H1 (cell line): ENCODE data around the gene HOXA10. TPM values are rescaled to one million over a fixed set of nuclear protein-coding genes. Genes with fewer than 3 reads are reported as not detected.

Experiments
- CTCF ChIA-PET: fragments of 300-600 bp; sonication (Branson Sonifier 250); formaldehyde crosslinking; loops from one replicate; lab custom pipeline; 2021; ENCODE audit not compliant: partially characterized antibody; lab: Charles Lee
- POLR2A ChIA-PET: fragments of 300-600 bp; sonication (Branson Sonifier 250); formaldehyde crosslinking; loops from one replicate; lab custom pipeline; 2021; ENCODE audit warnings: inconsistent platforms; ENCODE audit not compliant: partially characterized antibody; lab: Charles Lee
- DNase-seq, 2 experiments: peaks; one replicate each; pipeline versions ENCODE4 v3.0.0 to v3.0.0-alpha.2; 2010 to 2022; ENCODE audit warnings: low spot score in 2 of 2, low read depth in 1 of 2, mixed read lengths in 1 of 2
- FAIRE-seq: peaks from 2 replicates; lab custom pipeline; 2011; peaks lifted over from hg19 to GRCh38; lab: Jason Lieb, UNC
- H2AFZ ChIP-seq: 2 replicates; pipeline ENCODE4 v1.8.1; 2012; ENCODE audit warnings: low read length, inconsistent platforms
- H2AK5ac ChIP-seq: 2 replicates; pipeline ENCODE4 v1.6.1; 2013; ENCODE audit warnings: low read depth, low read length
- H2BK120ac ChIP-seq: replicated peaks from 2 replicates; pipeline ENCODE3; 2013; ENCODE audit warnings: low read depth, low read length, inconsistent platforms
- H2BK12ac ChIP-seq: 2 replicates; pipeline ENCODE4 v1.6.1; 2013; ENCODE audit warnings: low read depth, low read length
- H2BK15ac ChIP-seq: 2 replicates; pipeline ENCODE4 v1.6.1; 2013; ENCODE audit warnings: low read length
- H2BK20ac ChIP-seq: 2 replicates; pipeline ENCODE4 v1.6.1; 2013; ENCODE audit warnings: low read length
- H2BK5ac ChIP-seq: 2 replicates; pipeline ENCODE4 v1.6.1; 2013; ENCODE audit warnings: low read depth, low read length
- H3K14ac ChIP-seq: 2 replicates; pipeline ENCODE4 v1.6.1; 2013; ENCODE audit warnings: inconsistent platforms; ENCODE audit not compliant: insufficient read length
- H3K18ac ChIP-seq: 2 replicates; pipeline ENCODE4 v1.6.1; 2013; ENCODE audit warnings: low read length; ENCODE audit errors: extremely low read depth
- H3K23ac ChIP-seq: 2 replicates; pipeline ENCODE4 v1.6.1; 2013; ENCODE audit warnings: inconsistent platforms; ENCODE audit not compliant: insufficient read length
- H3K23me2 ChIP-seq: 2 replicates; pipeline ENCODE4 v1.6.1; 2013; ENCODE audit warnings: low read depth, low read length
- H3K27ac ChIP-seq: 2 replicates; pipeline ENCODE4 v1.6.1; 2011; ENCODE audit warnings: low read depth, low read length, inconsistent platforms
- H3K27me3 ChIP-seq, 4 experiments: replicated peaks in 1 of 4; 1 replicate in 1 of 4; 2 replicates in 3 of 4; pipeline versions ENCODE4 v1.6.1 to v1.8.1; 2011 to 2013; ENCODE audit warnings: low read length in 3 of 4, mild to moderate bottlenecking in 3 of 4, inconsistent platforms in 2 of 4, mixed read lengths in 2 of 4, moderate library complexity in 1 of 4; ENCODE audit not compliant: control insufficient read depth in 3 of 4, insufficient read depth in 3 of 4; ENCODE audit errors: extremely low read depth in 1 of 4
- H3K36me3 ChIP-seq, 4 experiments: 2 replicates each; pipeline versions ENCODE4 v1.6.1 to v1.8.1; 2011 to 2013; ENCODE audit warnings: mild to moderate bottlenecking in 4 of 4, low read length in 3 of 4, moderate library complexity in 2 of 4, control low read depth in 1 of 4, inconsistent platforms in 1 of 4; ENCODE audit not compliant: insufficient read depth in 4 of 4, control insufficient read depth in 2 of 4
- H3K4ac ChIP-seq: replicated peaks from 2 replicates; pipeline ENCODE3; 2013; ENCODE audit warnings: low read length, low read depth, mixed read lengths, inconsistent platforms; ENCODE audit not compliant: insufficient read length
- H3K4me1 ChIP-seq, 4 experiments: replicated peaks in 1 of 4; 1 replicate in 1 of 4; 2 replicates in 3 of 4; pipeline versions ENCODE4 v1.6.1 to v1.8.1; 2011 to 2013; ENCODE audit warnings: low read length in 3 of 4, inconsistent platforms in 2 of 4, mixed read lengths in 1 of 4; ENCODE audit not compliant: insufficient read depth in 4 of 4, control insufficient read depth in 3 of 4
- H3K4me2 ChIP-seq, 2 experiments: 2 replicates each; pipeline versions ENCODE4 v1.6.1 to v1.8.1; 2011 to 2013; ENCODE audit warnings: low read depth in 2 of 2, low read length in 2 of 2, control low read depth in 1 of 2, inconsistent platforms in 1 of 2, mild to moderate bottlenecking in 1 of 2; ENCODE audit not compliant: insufficient read depth in 1 of 2
- H3K4me3 ChIP-seq, 4 experiments: fragments of 200-600, 300-600 bp in 1 of 4; sonication (generic), shearing (Covaris generic), sonication (Bioruptor Twin) in 1 of 4; 2 replicates each; pipeline versions ENCODE4 v1.5.1 to v1.8.1; 2011 to 2016; ENCODE audit warnings: low read length in 4 of 4, low read depth in 3 of 4, control low read depth in 2 of 4, inconsistent platforms in 2 of 4, mild to moderate bottlenecking in 2 of 4, mixed read lengths in 1 of 4, moderate library complexity in 1 of 4; ENCODE audit not compliant: insufficient read depth in 2 of 4; ENCODE audit errors: extremely low read depth in 1 of 4
- H3K56ac ChIP-seq: replicated peaks from 2 replicates; pipeline ENCODE3; 2013; ENCODE audit warnings: low read depth, mild to moderate bottlenecking, mixed read lengths, low read length, inconsistent platforms; ENCODE audit not compliant: insufficient read length
- H3K79me1 ChIP-seq: 2 replicates; pipeline ENCODE4 v1.6.1; 2013; ENCODE audit warnings: low read depth, low read length, control low read depth
- H3K79me2 ChIP-seq, 2 experiments: 2 replicates each; pipeline versions ENCODE4 v1.6.1 to v1.8.1; 2012 to 2013; ENCODE audit warnings: low read length in 2 of 2, mild to moderate bottlenecking in 2 of 2, inconsistent platforms in 1 of 2; ENCODE audit not compliant: insufficient read depth in 2 of 2, control insufficient read depth in 1 of 2
- H3K9ac ChIP-seq, 4 experiments: replicated peaks in 1 of 4; 1 replicate in 1 of 4; 2 replicates in 3 of 4; pipeline versions ENCODE4 v1.6.1 to v1.8.1; 2011 to 2013; ENCODE audit warnings: low read depth in 3 of 4, low read length in 3 of 4, control low read depth in 2 of 4, mild to moderate bottlenecking in 2 of 4, moderate library complexity in 2 of 4, inconsistent platforms in 1 of 4; ENCODE audit errors: extremely low read depth in 1 of 4
- H3K9me3 ChIP-seq, 2 experiments: 2 replicates each; pipeline versions ENCODE4 v1.6.1 to v1.8.1; 2012 to 2013; ENCODE audit warnings: mild to moderate bottlenecking in 2 of 2, moderate library complexity in 2 of 2, control low read depth in 1 of 2, inconsistent platforms in 1 of 2, low read depth in 1 of 2, low read length in 1 of 2, mixed read lengths in 1 of 2; ENCODE audit not compliant: insufficient read depth in 2 of 2
- H4K20me1 ChIP-seq, 2 experiments: replicated peaks in 1 of 2; 2 replicates each; pipeline versions ENCODE3 to v1.8.1; 2011 to 2013; ENCODE audit warnings: inconsistent platforms in 2 of 2, low read length in 2 of 2, mild to moderate bottlenecking in 1 of 2; ENCODE audit not compliant: insufficient read depth in 2 of 2, control insufficient read depth in 1 of 2
- H4K5ac ChIP-seq: 2 replicates; pipeline ENCODE4 v1.6.1; 2013; ENCODE audit warnings: low read length, low read depth, mixed read lengths, inconsistent platforms; ENCODE audit not compliant: insufficient read length
- H4K8ac ChIP-seq: 2 replicates; pipeline ENCODE4 v1.8.0; 2013; ENCODE audit warnings: mild to moderate bottlenecking, moderate library complexity, low read length, inconsistent platforms; ENCODE audit not compliant: insufficient read depth; ENCODE audit errors: extremely low read depth
- H4K91ac ChIP-seq: replicated peaks from 2 replicates; pipeline ENCODE3; 2013; ENCODE audit warnings: low read length, mixed read lengths, inconsistent platforms; ENCODE audit not compliant: insufficient read length
- BCL11A ChIP-seq, 2 experiments: IDR thresholded peaks; one replicate each; pipeline ENCODE4 v1.6.1; 2011; ENCODE audit warnings: low read depth in 2 of 2, low read length in 2 of 2, mild to moderate bottlenecking in 2 of 2
- BRCA1 ChIP-seq: IDR thresholded peaks from 2 replicates; pipeline ENCODE4 v1.6.1; 2012; ENCODE audit warnings: low read depth, low read length, improper control_type of control experiment
- CREB1 ChIP-seq: IDR thresholded peaks from 2 replicates; pipeline ENCODE4 v1.6.1; 2012; ENCODE audit warnings: inconsistent platforms
- CTBP2 ChIP-seq: IDR thresholded peaks from 2 replicates; pipeline ENCODE4 v1.7.0; 2011; ENCODE audit warnings: borderline replicate concordance, mild to moderate bottlenecking, moderate library complexity, mixed read lengths, low read length; ENCODE audit not compliant: insufficient read depth, insufficient read length
- POLR2A ChIP-seq, 2 experiments: IDR thresholded peaks; 1 replicate in 1 of 2; 2 replicates in 1 of 2; pipeline ENCODE4 v1.6.1; 2011; ENCODE audit warnings: low read depth in 2 of 2, low read length in 2 of 2, mild to moderate bottlenecking in 2 of 2; ENCODE audit errors: control extremely low read depth in 1 of 2
- RAD21 ChIP-seq, 2 experiments: IDR thresholded peaks in 1 of 2; conservative IDR thresholded peaks in 1 of 2; 2 replicates each; pipeline ENCODE4 v1.6.1; 2011; ENCODE audit warnings: low read depth in 2 of 2, low read length in 2 of 2, improper control_type of control experiment in 1 of 2, inconsistent platforms in 1 of 2, mild to moderate bottlenecking in 1 of 2, moderate library complexity in 1 of 2
- RBBP5 ChIP-seq: IDR thresholded peaks from 2 replicates; pipeline ENCODE4 v1.7.1; 2012; ENCODE audit warnings: low read depth, mild to moderate bottlenecking, inconsistent platforms, low read length, moderate library complexity, borderline replicate concordance
- SIX5 ChIP-seq: IDR thresholded peaks from 2 replicates; pipeline ENCODE4 v1.6.1; 2011; ENCODE audit warnings: mild to moderate bottlenecking, low read depth, low read length
- SP4 ChIP-seq: IDR thresholded peaks from 2 replicates; pipeline ENCODE4 v1.6.1; 2012; ENCODE audit warnings: low read length, inconsistent platforms
- SUZ12 ChIP-seq: fragments of 200-600 bp; sonication (generic); IDR thresholded peaks from 2 replicates; pipeline ENCODE4 v1.6.1; 2012; ENCODE audit warnings: mild to moderate bottlenecking, inconsistent platforms, low read length, moderate library complexity, mixed read lengths
- WGBS, 2 experiments: shearing (Covaris generic) in 1 of 2; methylation state at CpG; one replicate each; pipeline versions ENCODE4 v1.1.6 to v1.1.7; 2013 to 2015; ENCODE audit warnings: low lambda C conversion rate in 2 of 2, mixed read lengths in 2 of 2, inconsistent platforms in 1 of 2, low coverage in 1 of 2, missing lambda C conversion rate in 1 of 2; ENCODE audit not compliant: insufficient replicate concordance in 2 of 2, insufficient coverage in 1 of 2, insufficient read length in 1 of 2; ENCODE audit errors: extremely low coverage in 1 of 2, missing lambda C conversion rate in 1 of 2; 5-methylcytosine and 5-hydroxymethylcytosine counted together
- polyA plus RNA-seq, 7 experiments: library from polyadenylated mRNA; depleted of rRNA in 3 of 7; stranded (reverse) in 5 of 7; unstranded in 2 of 7; fragments of >200 nt in 5 of 7; fragments of 200-250 nt in 2 of 7; gene quantifications; 1 replicate in 5 of 7; 2 replicates in 1 of 7; 4 replicates in 1 of 7; pipeline versions ENCODE4 v1.2.1 to v1.2.3, GENCODE V29; 2011 to 2013; ENCODE audit warnings: missing spikeins in 2 of 7, mixed read lengths in 2 of 7
- total RNA-seq: library from RNA; stranded (reverse); fragmentation: NEBNext Ultra II Directional; extraction: Animal tissue kit (Norgen Biotek cat#: 25700); gene quantifications from 2 replicates; pipeline ENCODE4 v1.2.1, GENCODE V29; 2021
- TF ChIP-seq, protein P1 (sequence below): IDR thresholded peaks from 2 replicates; pipeline ENCODE4 v1.6.1; 2011; ENCODE audit warnings: low read length, improper control_type of control experiment

HOXA10 gene
- total and polyA plus RNA-seq, 2 of the 8 experiments (the other 6 are each of a cell fraction or from before 2014, with no cell fraction given): not detected

- no peak for FAIRE-seq
- H4K20me1 ChIP-seq: peaks cover 29 to 51% of the 10 kb centered on the region in 2 experiments
- DNase-seq: peak in 1 of 2 experiments; percentile 53
- H3K79me2 ChIP-seq: no peaks in the 10 kb centered on the region
- H3K23ac ChIP-seq: no peak overlapping the region
- H2BK12ac ChIP-seq: no peak overlapping the region
- H3K27ac ChIP-seq: no peak overlapping the region
- ChIA-PET POLR2A (interaction anchor here (1.9 kb wide), 1 partner anchor 9 kb away, joined by 5 read pairs; the partner anchor contains the start of gene HOXA5), CTCF (interaction anchor here (0.8 to 6.5 kb wide), 9 partner anchors 9 to 473 kb away, joined by 3 to 80 read pairs (median 3); partner anchors contain the start of genes HOXA1, HOXA4, HOXA5 and HOXA9)
- peaks cover 0 to 8% (median 3%) of the 10 kb centered on the region in 4 experiments; a peak in 4 of 7 replicates for H3K4me1 ChIP-seq
- peaks cover 0 to 10% of the 10 kb centered on the region in 2 experiments; a peak in 1 of 4 replicates for H3K9me3 ChIP-seq
- no peak overlapping the region for H2AFZ ChIP-seq
- H2BK15ac ChIP-seq: no peak overlapping the region
- H3K9ac ChIP-seq: no peak overlapping the region
- peaks cover 2% of the 10 kb centered on the region; the same call in 1 of the 2 replicates for H3K23me2 ChIP-seq
- H3K27me3 ChIP-seq: peaks cover 98 to 100% (median 100%) of the 10 kb centered on the region in 4 experiments
- H4K91ac ChIP-seq: no peak overlapping the region
- no peak overlapping the region for H3K4ac ChIP-seq
- no peak overlapping the region for H2BK120ac ChIP-seq
- no peak overlapping the region for H2AK5ac ChIP-seq
- H3K36me3 ChIP-seq: peaks cover 0 to 17% (median 0%) of the 10 kb centered on the region in 4 experiments; a peak in 1 of 8 replicates
- no peak overlapping the region for H3K4me2 ChIP-seq
- H4K5ac ChIP-seq: no peak overlapping the region
- H4K8ac ChIP-seq: no peak overlapping the region
- no peaks in the 10 kb centered on the region for H3K79me1 ChIP-seq
- H3K18ac ChIP-seq: no peak overlapping the region
- no peak overlapping the region for H2BK20ac ChIP-seq
- H3K4me3 ChIP-seq: no peak overlapping the region
- WGBS, 2 experiments: 25% methylated on average over 17 of the region's 22 CpGs; no CpG with 5 or more reads in 1 of the 2 experiments
- H2BK5ac ChIP-seq: no peak overlapping the region
- no peak overlapping the region for H3K56ac ChIP-seq
- no peak overlapping the region for H3K14ac ChIP-seq
- TF ChIP-seq SUZ12: peak; percentile 1; the same call in 1 of the 2 replicates
- no peak for TF ChIP-seq RAD21 (IDR thresholded peaks at IDR 0.05 in 1 of 2, conservative IDR thresholded peaks at IDR 0.05 in 1 of 2; ENCODE audit: low read depth in 2 of 2, low read length in 2 of 2)
- TF ChIP-seq CREB1: no peak
- no peak for TF ChIP-seq SP4
- TF ChIP-seq SIX5: no peak
- no peak for TF ChIP-seq POLR2A (IDR thresholded peaks at IDR 0.05; ENCODE audit: control extremely low read depth in 1 of 2, low read depth in 2 of 2, low read length in 2 of 2)
- TF ChIP-seq, protein P1, sequence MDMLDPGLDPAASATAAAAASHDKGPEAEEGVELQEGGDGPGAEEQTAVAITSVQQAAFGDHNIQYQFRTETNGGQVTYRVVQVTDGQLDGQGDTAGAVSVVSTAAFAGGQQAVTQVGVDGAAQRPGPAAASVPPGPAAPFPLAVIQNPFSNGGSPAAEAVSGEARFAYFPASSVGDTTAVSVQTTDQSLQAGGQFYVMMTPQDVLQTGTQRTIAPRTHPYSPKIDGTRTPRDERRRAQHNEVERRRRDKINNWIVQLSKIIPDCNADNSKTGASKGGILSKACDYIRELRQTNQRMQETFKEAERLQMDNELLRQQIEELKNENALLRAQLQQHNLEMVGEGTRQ: no peak
- no peak for TF ChIP-seq RBBP5
- TF ChIP-seq BRCA1: no peak
- no peak for TF ChIP-seq BCL11A (IDR thresholded peaks at IDR 0.05; ENCODE audit: low read depth in 2 of 2, low read length in 2 of 2)
- TF ChIP-seq CTBP2: no peak
Measured at GRCh38 chr7:27152816-27153442, 21.2 kb downstream of the HOXA10 start.
